K562 treated with DMSO at 1 percent for 12 hours (cell line): ENCODE results near the gene HSF2. TPM values are rescaled to one million over a fixed set of nuclear protein-coding genes. Genes with fewer than 3 reads are reported as not detected.

Experiments used
- total RNA-seq: library from RNA; unstranded; fragments of 300-600 nt; gene quantifications from 2 replicates; pipeline ENCODE4 v1.2.3, GENCODE V29; 2022; ENCODE audit not compliant: insufficient read depth

HSF2 gene, protein sequence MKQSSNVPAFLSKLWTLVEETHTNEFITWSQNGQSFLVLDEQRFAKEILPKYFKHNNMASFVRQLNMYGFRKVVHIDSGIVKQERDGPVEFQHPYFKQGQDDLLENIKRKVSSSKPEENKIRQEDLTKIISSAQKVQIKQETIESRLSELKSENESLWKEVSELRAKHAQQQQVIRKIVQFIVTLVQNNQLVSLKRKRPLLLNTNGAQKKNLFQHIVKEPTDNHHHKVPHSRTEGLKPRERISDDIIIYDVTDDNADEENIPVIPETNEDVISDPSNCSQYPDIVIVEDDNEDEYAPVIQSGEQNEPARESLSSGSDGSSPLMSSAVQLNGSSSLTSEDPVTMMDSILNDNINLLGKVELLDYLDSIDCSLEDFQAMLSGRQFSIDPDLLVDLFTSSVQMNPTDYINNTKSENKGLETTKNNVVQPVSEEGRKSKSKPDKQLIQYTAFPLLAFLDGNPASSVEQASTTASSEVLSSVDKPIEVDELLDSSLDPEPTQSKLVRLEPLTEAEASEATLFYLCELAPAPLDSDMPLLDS
- total RNA-seq = 11.5 and 21.7 TPM in 2 replicates

DNA sequence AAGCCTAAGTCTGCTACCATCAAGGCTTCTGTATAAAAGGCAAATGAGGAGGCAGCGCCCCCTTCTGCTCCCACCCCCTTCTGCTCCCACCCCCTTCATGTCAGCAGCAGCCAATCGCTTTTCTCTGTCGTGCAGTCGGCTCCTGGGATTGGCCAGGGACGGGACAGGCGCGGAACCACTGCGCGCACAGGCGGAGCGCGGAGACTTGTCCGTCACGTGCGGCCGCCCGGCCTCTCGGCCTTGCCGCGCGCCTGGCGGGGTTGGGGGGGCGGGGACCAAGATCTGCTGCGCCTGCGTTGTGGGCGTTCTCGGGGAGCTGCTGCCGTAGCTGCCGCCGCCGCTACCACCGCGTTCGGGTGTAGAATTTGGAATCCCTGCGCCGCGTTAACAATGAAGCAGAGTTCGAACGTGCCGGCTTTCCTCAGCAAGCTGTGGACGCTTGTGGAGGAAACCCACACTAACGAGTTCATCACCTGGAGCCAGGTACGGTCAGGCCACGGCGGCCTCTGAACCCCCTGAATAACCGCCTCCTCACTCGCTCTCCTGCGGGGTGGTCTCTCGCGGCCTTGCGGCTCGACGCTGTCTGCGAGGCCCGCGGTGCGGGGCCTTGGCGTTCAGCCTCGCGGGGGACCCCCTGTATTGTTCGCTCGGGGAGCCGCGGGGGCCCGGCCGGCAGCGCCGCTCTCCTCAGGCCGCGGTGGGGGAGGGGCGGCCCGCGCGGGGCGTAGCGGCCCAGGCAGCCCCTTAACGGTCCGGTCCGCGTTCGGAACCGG, at the start of gene HSF2:
Gene HSF2 (plus strand): TSS at position 305 of the 773 bp plus-strand sequence. CDS start 86 bp downstream, at position 391.

DNA sequence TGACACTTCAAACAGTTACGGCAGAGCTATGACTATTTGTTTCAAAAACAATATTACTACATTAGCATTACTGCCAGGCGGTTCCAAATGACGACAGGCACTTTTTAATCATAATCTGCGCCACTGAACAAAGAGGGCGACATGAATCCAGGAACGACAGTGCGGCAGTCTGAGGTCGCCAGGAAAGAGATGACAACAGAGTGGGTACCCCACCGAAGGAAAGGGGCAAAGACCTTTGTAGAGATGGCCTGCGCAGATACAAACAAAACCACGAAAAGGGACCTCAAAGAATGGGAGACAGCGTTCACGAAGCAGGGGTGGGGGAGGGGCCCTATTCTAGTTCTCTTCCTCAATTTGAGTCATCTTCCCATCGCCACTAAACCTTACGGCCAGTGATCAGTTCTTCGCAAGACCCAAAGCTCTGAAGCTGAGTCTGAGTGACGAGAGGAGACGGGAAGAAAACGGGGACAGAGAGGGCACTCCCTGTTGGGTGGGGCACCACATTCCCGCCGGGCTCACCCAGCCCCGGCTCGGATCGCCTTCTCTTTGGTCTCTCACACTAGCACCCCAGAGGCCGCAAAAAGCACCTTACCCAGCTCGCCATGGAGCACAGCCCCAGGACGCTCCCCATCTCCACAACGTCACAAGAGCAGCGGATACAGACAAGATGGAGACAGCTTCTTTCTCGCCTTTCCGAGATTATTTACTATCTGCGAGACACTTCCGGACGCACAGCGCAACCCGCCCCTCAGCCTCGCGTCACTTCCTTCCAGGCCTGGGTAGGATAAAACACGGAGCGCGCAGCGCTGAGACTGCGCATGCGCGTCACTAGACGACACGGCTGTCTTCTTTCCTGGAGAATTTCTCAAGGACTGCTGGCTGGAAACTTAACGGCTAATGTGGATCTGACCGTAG, 71.9 kb downstream of the HSF2 start, which contains the start of gene SERINC1:
Gene SERINC1 (minus strand): TSS at position 701 of the 915 bp plus-strand sequence. CDS start 70 bp downstream, at position 631.

Other genes starting within 250 kb of the HSF2 start
- 23.6 and 64.8 TPM in 2 replicates for gene SERINC1, start 72.2 kb downstream of the HSF2 start, total RNA-seq
- 10.7 and 12.7 TPM in 2 replicates for gene PKIB, start 210.8 kb downstream of the HSF2 start, total RNA-seq